K562 (cell line): ENCODE data around the gene PRXL2A. TPM values are rescaled to one million over a fixed set of nuclear protein-coding genes. Genes with fewer than 3 reads are reported as not detected.
A peak's percentile ranks its signal among the peaks of the same experiment; 100 is the strongest.

Experiments
- ARID2 ChIP-seq: fragments of 450-650 bp; IDR thresholded peaks from 2 replicates; pipeline ENCODE4 v1.6.1; 2017; ENCODE audit warnings: antibody characterized with exemption, mild to moderate bottlenecking
- BCL6 ChIP-seq: fragments of 250-450 bp; sonication (Bioruptor Pico); IDR thresholded peaks from 2 replicates; pipeline ENCODE4 v1.4.0; 2020
- CC2D1A ChIP-seq: fragments of 450-650 bp; IDR thresholded peaks from 2 replicates; pipeline ENCODE4 v1.6.1; 2017; ENCODE audit warnings: mild to moderate bottlenecking
- CREB3L1 ChIP-seq: fragments of 450-650 bp; IDR thresholded peaks from 2 replicates; pipeline ENCODE4 v1.6.1; 2014; ENCODE audit warnings: low read depth, mild to moderate bottlenecking, moderate library complexity, borderline replicate concordance
- EHMT2 ChIP-seq: fragments of 450-650 bp; IDR thresholded peaks from 2 replicates; pipeline ENCODE4 v1.6.1; 2018; ENCODE audit warnings: antibody characterized with exemption
- ERF ChIP-seq: fragments of 450-650 bp; formaldehyde crosslinking; IDR thresholded peaks from 2 replicates; pipeline ENCODE4 v1.4.0; 2020; ENCODE audit warnings: mild to moderate bottlenecking, mixed read lengths
- FOXO4 ChIP-seq: fragments of 450-650 bp; formaldehyde crosslinking; IDR thresholded peaks from 2 replicates; pipeline ENCODE4 v1.4.0; 2020; ENCODE audit warnings: mild to moderate bottlenecking, moderate library complexity
- FUS ChIP-seq: fragments of 200-400 bp; formaldehyde crosslinking; optimal IDR thresholded peaks from 2 replicates; pipeline ENCODE3; 2017; ENCODE audit warnings: low read depth, low read length
- GTF2F1 ChIP-seq: IDR thresholded peaks from 2 replicates; pipeline ENCODE4 v1.6.1; 2011; ENCODE audit warnings: low read depth, low read length, improper control_type of control experiment
- HSF4 ChIP-seq: fragments of 250-450 bp; sonication (Bioruptor Pico); IDR thresholded peaks from 2 replicates; pipeline ENCODE4 v2.1.2; 2022; ENCODE audit warnings: mild to moderate bottlenecking, moderate library complexity, borderline replicate concordance
- L3MBTL2 ChIP-seq: fragments of 450-650 bp; IDR thresholded peaks from 2 replicates; pipeline ENCODE4 v1.6.1; 2016; ENCODE audit warnings: mild to moderate bottlenecking, moderate library complexity
- MAFG ChIP-seq: fragments of 450-650 bp; conservative IDR thresholded peaks from 2 replicates; pipeline ENCODE4 v1.6.1; 2016; ENCODE audit warnings: missing genetic modification characterization, missing compliant biosample characterization
- MBD1 ChIP-seq: fragments of 250-450 bp; sonication (Bioruptor Pico); IDR thresholded peaks from 2 replicates; pipeline ENCODE4 v1.8.0; 2022; ENCODE audit warnings: inconsistent platforms
- MITF ChIP-seq: IDR thresholded peaks from 2 replicates; pipeline ENCODE4 v1.6.1; 2014; ENCODE audit warnings: antibody characterized with exemption
- PHB ChIP-seq: fragments of 250-450 bp; sonication (Bioruptor Pico); IDR thresholded peaks from 2 replicates; pipeline ENCODE4 v1.5.0; 2021
- RNF2 ChIP-seq: sonication (generic); IDR thresholded peaks from 2 replicates; pipeline ENCODE4 v1.6.1; 2016
- SMAD4 ChIP-seq: fragments of 250-450 bp; sonication (Bioruptor Pico); conservative IDR thresholded peaks from 2 replicates; pipeline ENCODE4 v1.8.0; 2021; ENCODE audit warnings: inconsistent platforms, mild to moderate bottlenecking, moderate library complexity
- TAF1 ChIP-seq: IDR thresholded peaks from 2 replicates; pipeline ENCODE4 v1.6.1; 2011; ENCODE audit warnings: mild to moderate bottlenecking, low read length, moderate library complexity; ENCODE audit not compliant: insufficient read depth, control insufficient read depth, severe bottlenecking; ENCODE audit errors: extremely low read depth
- VEZF1 ChIP-seq: fragments of 200-800 bp; sonication (Bioruptor generic); IDR thresholded peaks from 2 replicates; pipeline ENCODE4 v1.6.1; 2017; ENCODE audit warnings: missing genetic modification characterization, missing compliant biosample characterization
- ZBTB7A ChIP-seq: IDR thresholded peaks from 2 replicates; pipeline ENCODE4 v1.6.1; 2011; ENCODE audit warnings: low read depth, mild to moderate bottlenecking, low read length, moderate library complexity, borderline replicate concordance; ENCODE audit not compliant: control insufficient read depth
- ZKSCAN1 ChIP-seq: fragments of 150-350 bp; IDR thresholded peaks from 2 replicates; pipeline ENCODE4 v1.6.1; 2016; ENCODE audit warnings: low read depth, low read length
- ZNF134 ChIP-seq: fragments of 250-450 bp; sonication (Bioruptor Pico); conservative IDR thresholded peaks from 2 replicates; pipeline ENCODE4 v1.4.0; 2020
- ZNF830 ChIP-seq: fragments of 250-450 bp; sonication (Bioruptor Pico); IDR thresholded peaks from 2 replicates; pipeline ENCODE4 v1.5.0; 2021; ENCODE audit warnings: mild to moderate bottlenecking
- polyA plus RNA-seq, 8 experiments: library from polyadenylated mRNA; depleted of rRNA in 4 of 8; stranded (reverse) in 5 of 8; unstranded in 3 of 8; fragments of >200 nt; fragmentation: Nextera tagmentation in 2 of 8; fragmentation: Illumina TruSeq in 1 of 8; extraction: Ambion mirVana in 2 of 8; extraction: Trizol in 1 of 8; gene quantifications; 2 replicates each; pipeline versions ENCODE4 v1.2.1 to v1.2.3, GENCODE V29; 2011 to 2014; ENCODE audit warnings: inconsistent platforms in 1 of 8, missing spikeins in 1 of 8
- total RNA-seq, 7 experiments: library from RNA; depleted of rRNA in 6 of 7; stranded (reverse); fragments of >200 nt in 6 of 7; fragmentation: Illumina TruSeq in 2 of 7; extraction: Trizol in 2 of 7; gene quantifications; 2 replicates each; pipeline versions ENCODE4 v1.2.1 to v1.2.3, GENCODE V29; 2011 to 2021; ENCODE audit warnings: low replicate concordance in 1 of 7

Gene PRXL2A
- total and polyA plus RNA-seq, 9 of the 15 experiments (the other 6 are each of a cell fraction or from before 2014, with no cell fraction given), result 0.14 to 1.2 (median 0.75) TPM

GRCh38 chr10:80466724-80467326, 58.5 kb downstream of the PRXL2A start (continued):
- TF ChIP-seq ZNF134 (CRISPR knock-in tag) (no peak), GTF2F1 (no peak), VEZF1 (CRISPR knock-in tag) (peak; percentile 58), MAFG (peak; percentile 95), MITF (no peak), BCL6 (CRISPR knock-in tag) (no peak), PHB (CRISPR knock-in tag) (no peak), ZNF830 (CRISPR knock-in tag) (no peak), SMAD4 (CRISPR knock-in tag) (peak; percentile 57), ZKSCAN1 (no peak), TAF1 (no peak), CC2D1A (peak; percentile 13; the same call in 1 of the 2 replicates), RNF2 (0 out of 2 replicates have a peak, but pooled peaks have one; percentile 27), FOXO4 (CRISPR knock-in tag) (no peak), HSF4 (0 out of 2 replicates have a peak, but pooled peaks have one; percentile 2), ERF (no peak), ARID2 (peak; percentile 57; the same call in 1 of the 2 replicates), CREB3L1 (no peak), ZBTB7A (no peak), FUS (no peak), L3MBTL2 (no peak), MBD1 (no peak), EHMT2 (0 out of 2 replicates have a peak, but pooled peaks have one; percentile 43)
